T-cell (primary cell): ENCODE measurements around the gene HCFC1R1. TPM values are rescaled to one million over a fixed set of nuclear protein-coding genes. Genes with fewer than 3 reads are reported as not detected.

Source experiments
- ATAC-seq, 4 experiments: fragments of 200-7000 bp in 3 of 4; fragments of 150-1000 bp in 1 of 4; cut with Tn5 transposase; replicated peaks in 1 of 4; 1 replicate in 3 of 4; 2 replicates in 1 of 4; pipeline ENCODE4 v1.10.0; 2021; ENCODE audit warnings: moderate library complexity in 3 of 4, mild to moderate bottlenecking in 2 of 4, moderate number of reproducible peaks in 1 of 4
- CTCF ChIA-PET, 2 donors: fragments of 300-600 bp; sonication (Branson Sonifier 250); formaldehyde crosslinking; loops; one replicate each; lab custom pipeline; 2022; ENCODE audit warnings: antibody characterized with exemption in 2 of 2; lab: Charles Lee
- POLR2A ChIA-PET, 2 donors: fragments of 300-600 bp; sonication (Branson Sonifier 250); formaldehyde crosslinking; loops; one replicate each; lab custom pipeline; 2022; ENCODE audit warnings: antibody characterized with exemption in 2 of 2; lab: Charles Lee
- DNase-seq, 35 experiments: peaks; one replicate each; pipeline versions ENCODE4 v3.0.0 to v3.0.0-alpha.2; 2013 to 2023
- H3K27ac ChIP-seq: one replicate; pipeline ENCODE4 v1.5.1; 2013; ENCODE audit warnings: low read length
- H3K27me3 ChIP-seq, 2 experiments: replicated peaks in 1 of 2; 1 replicate in 1 of 2; 2 replicates in 1 of 2; pipeline versions ENCODE4 v1.6.1 to v1.7.0; 2013; ENCODE audit warnings: low read length in 1 of 2, mixed read lengths in 1 of 2; ENCODE audit not compliant: control insufficient read depth in 2 of 2, insufficient read depth in 2 of 2; ENCODE audit errors: extremely low read depth in 1 of 2
- H3K36me3 ChIP-seq, 2 donors: 1 replicate in 1 of 2; 2 replicates in 1 of 2; pipeline versions ENCODE4 v1.6.1 to v1.7.0; 2013; ENCODE audit warnings: low read length in 1 of 2; ENCODE audit not compliant: control insufficient read depth in 2 of 2, insufficient read depth in 1 of 2; ENCODE audit errors: extremely low read depth in 1 of 2
- H3K4me1 ChIP-seq, 2 experiments: 1 replicate in 1 of 2; 2 replicates in 1 of 2; pipeline versions ENCODE4 v1.6.1 to v1.7.0; 2013; ENCODE audit warnings: low read length in 2 of 2, mixed read lengths in 1 of 2; ENCODE audit not compliant: insufficient read depth in 2 of 2, control insufficient read depth in 1 of 2; ENCODE audit errors: extremely low read depth in 1 of 2
- H3K4me3 ChIP-seq, 2 donors: 1 replicate in 1 of 2; 2 replicates in 1 of 2; pipeline versions ENCODE4 v1.5.1 to v1.7.0; 2013; ENCODE audit warnings: mild to moderate bottlenecking in 2 of 2, low read length in 1 of 2, moderate library complexity in 1 of 2; ENCODE audit not compliant: control insufficient read depth in 1 of 2; ENCODE audit errors: extremely low read depth in 1 of 2
- H3K9me3 ChIP-seq: 2 replicates; pipeline ENCODE4 v1.7.0; 2013
- H3K27ac Mint-ChIP-seq, 2 donors: one replicate each; pipeline ENCODE4 v1.8.0; 2020 to 2021; ENCODE audit warnings: mild to moderate bottlenecking in 2 of 2, mixed read lengths in 2 of 2
- H3K27me3 Mint-ChIP-seq, 2 donors: one replicate each; pipeline ENCODE4 v1.8.0; 2021 to 2022; ENCODE audit warnings: mixed read lengths in 2 of 2
- H3K36me3 Mint-ChIP-seq: one replicate; pipeline ENCODE4 v1.8.0; 2021; ENCODE audit warnings: mixed read lengths
- H3K4me1 Mint-ChIP-seq, 3 donors: one replicate each; pipeline ENCODE4 v1.8.0; 2020 to 2022; ENCODE audit warnings: mixed read lengths in 3 of 3, mild to moderate bottlenecking in 1 of 3
- H3K4me3 Mint-ChIP-seq, 3 donors: one replicate each; pipeline ENCODE4 v1.8.0; 2020 to 2022; ENCODE audit warnings: mild to moderate bottlenecking in 3 of 3, mixed read lengths in 3 of 3, moderate library complexity in 3 of 3
- H3K9me3 Mint-ChIP-seq, 3 donors: one replicate each; pipeline ENCODE4 v1.8.0; 2020 to 2022; ENCODE audit warnings: mixed read lengths in 3 of 3
- WGBS: methylation state at CpG from one replicate; pipeline ENCODE4 v1.1.5; 2013; ENCODE audit warnings: missing lambda C conversion rate; ENCODE audit not compliant: insufficient coverage; 5-methylcytosine and 5-hydroxymethylcytosine counted together
- total RNA-seq, 35 experiments: library from RNA in 6 of 35; stranded (reverse) in 6 of 35; fragments of 120-200 nt in 1 of 35; gene quantifications; one replicate each; pipeline versions ENCODE4 v1.2.1 to v1.2.4 and lab custom pipeline; 2013 to 2026

The HCFC1R1 gene
- total RNA-seq, 5 donors from 2014 or later (not counting 1 experiment from before 2014, with no cell fraction given): 11.4 to 25.9 (median 22.3) TPM

DNA sequence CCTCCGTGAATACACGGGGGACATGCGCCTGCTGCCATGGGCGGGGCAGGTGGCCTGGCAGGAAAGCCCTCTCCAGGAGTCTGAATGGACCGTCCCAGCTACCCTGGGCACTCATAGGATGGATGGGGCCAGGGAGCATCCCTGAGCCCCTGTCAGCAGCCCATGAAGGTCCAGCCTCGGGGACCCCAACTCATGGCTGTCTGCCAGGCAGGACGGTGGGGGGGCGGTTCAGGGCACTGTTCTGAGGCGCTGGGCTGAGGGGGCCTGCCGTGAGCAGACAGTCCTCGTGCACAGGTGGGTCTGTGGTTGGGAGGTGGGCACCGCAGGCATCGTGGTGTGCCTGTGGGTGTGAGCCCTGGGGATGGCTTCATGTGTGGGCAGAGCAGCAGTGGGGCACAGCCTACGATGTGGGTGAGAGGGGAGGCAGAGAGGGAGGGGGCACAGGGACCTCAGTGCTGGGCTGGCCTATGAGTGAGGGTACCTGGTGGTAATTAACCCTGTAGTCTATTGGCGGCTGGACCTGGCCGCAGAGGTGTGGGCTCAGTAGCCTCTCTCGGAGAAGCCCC lies 37.0 kb downstream of the HCFC1R1 start:
- Mint-ChIP-seq H3K27ac (peak overlapping the region in 1 of 2 donors; percentile 27), H3K27me3 (peaks cover 0 to 1% of the 10 kb centered on the region in 2 donors), H3K4me1 (peaks cover 4 to 7% (median 7%) of the 10 kb centered on the region in 3 donors), H3K9me3 (no peaks in the 10 kb centered on the region), H3K4me3 (no peak overlapping the region), H3K36me3 (no peaks in the 10 kb centered on the region)
- ATAC-seq (no peak), DNase-seq (no peak)
- H3K27ac ChIP-seq: no peak overlapping the region
- H3K4me3 ChIP-seq: no peak overlapping the region
- 73% methylated on average over 17 of the region's 17 CpGs for WGBS
- peaks cover 0 to 10% of the 10 kb centered on the region in 2 experiments for H3K4me1 ChIP-seq
- ChIA-PET POLR2A (no interaction called here), CTCF (no interaction called here)
- no peaks in the 10 kb centered on the region for H3K36me3 ChIP-seq
- H3K9me3 ChIP-seq: no peaks in the 10 kb centered on the region
- peaks cover 0 to 65% of the 10 kb centered on the region in 2 experiments for H3K27me3 ChIP-seq

DNA sequence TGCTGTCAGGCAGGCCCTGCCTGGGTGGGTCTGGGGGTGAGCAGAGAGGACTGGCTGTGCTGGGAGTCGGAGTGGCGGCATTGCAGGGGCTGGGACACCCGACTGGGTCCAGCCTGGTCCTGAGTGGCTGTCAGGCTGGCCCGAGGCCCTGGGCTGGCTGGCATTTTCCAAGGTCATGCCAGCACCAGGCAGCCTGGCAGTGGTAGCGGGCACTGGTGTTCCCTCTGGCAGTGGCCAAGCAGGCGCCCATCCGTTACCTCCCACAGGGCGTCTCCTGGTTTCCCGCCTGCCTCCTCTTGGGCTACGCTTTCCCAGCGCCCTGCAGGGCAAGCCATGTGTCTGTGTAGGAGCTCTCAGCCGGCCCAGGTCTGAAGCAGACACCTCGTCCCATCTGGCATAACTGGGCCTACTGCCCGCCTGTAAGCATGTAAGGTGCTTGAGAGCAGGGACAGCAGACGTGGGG lies 37.8 kb downstream of the HCFC1R1 start:
- H3K4me3 Mint-ChIP-seq: no peak overlapping the region
- Histone ChIP-seq H3K27me3 (peaks cover 0 to 57% of the 10 kb centered on the region in 2 experiments), H3K9me3 (no peaks in the 10 kb centered on the region), H3K4me1 (peaks cover under 1 to 15% of the 10 kb centered on the region in 2 experiments), H3K27ac (no peak overlapping the region), H3K36me3 (no peaks in the 10 kb centered on the region), H3K4me3 (no peak overlapping the region)
- 86% methylated on average over 15 of the region's 15 CpGs for WGBS
- DNase-seq (no peak), ATAC-seq (no peak)
- CTCF ChIA-PET: no interaction called here
- POLR2A ChIA-PET: no interaction called here
- no peak overlapping the region for H3K27ac Mint-ChIP-seq
- H3K9me3 Mint-ChIP-seq: no peaks in the 10 kb centered on the region
- H3K4me1 Mint-ChIP-seq: peaks cover 10 to 12% (median 12%) of the 10 kb centered on the region in 3 donors
- peaks cover 0 to 1% of the 10 kb centered on the region in 2 donors for H3K27me3 Mint-ChIP-seq
- no peaks in the 10 kb centered on the region for H3K36me3 Mint-ChIP-seq

GRCh38 chr16:2985462-2985861 lies 38.3 kb downstream of the HCFC1R1 start:
- no peaks in the 10 kb centered on the region for H3K9me3 ChIP-seq
- no peak overlapping the region for H3K4me3 Mint-ChIP-seq
- H3K4me1 Mint-ChIP-seq: peaks cover 10 to 15% (median 15%) of the 10 kb centered on the region in 3 donors
- ATAC-seq: no peak
- H3K9me3 Mint-ChIP-seq: no peaks in the 10 kb centered on the region
- POLR2A ChIA-PET: no interaction called here
- H3K4me1 ChIP-seq: peaks cover 2 to 19% of the 10 kb centered on the region in 2 experiments
- H3K36me3 ChIP-seq: no peaks in the 10 kb centered on the region
- no peak overlapping the region for H3K4me3 ChIP-seq
- peaks cover 0 to 1% of the 10 kb centered on the region in 2 donors for H3K27me3 Mint-ChIP-seq
- 90% methylated on average over 9 of the region's 9 CpGs for WGBS
- no peaks in the 10 kb centered on the region for H3K36me3 Mint-ChIP-seq
- CTCF ChIA-PET: no interaction called here
- H3K27ac ChIP-seq: no peak overlapping the region
- peaks cover 0 to 53% of the 10 kb centered on the region in 2 experiments for H3K27me3 ChIP-seq
- no peak for DNase-seq
- H3K27ac Mint-ChIP-seq: no peak overlapping the region

GRCh38 chr16:2983706-2984136 lies 40.0 kb downstream of the HCFC1R1 start:
- peak overlapping the region in 2 of 3 donors; percentile 45 for H3K4me3 Mint-ChIP-seq
- POLR2A ChIA-PET: no interaction called here
- H3K27me3 ChIP-seq: peaks cover 0 to 48% of the 10 kb centered on the region in 2 experiments

DNA sequence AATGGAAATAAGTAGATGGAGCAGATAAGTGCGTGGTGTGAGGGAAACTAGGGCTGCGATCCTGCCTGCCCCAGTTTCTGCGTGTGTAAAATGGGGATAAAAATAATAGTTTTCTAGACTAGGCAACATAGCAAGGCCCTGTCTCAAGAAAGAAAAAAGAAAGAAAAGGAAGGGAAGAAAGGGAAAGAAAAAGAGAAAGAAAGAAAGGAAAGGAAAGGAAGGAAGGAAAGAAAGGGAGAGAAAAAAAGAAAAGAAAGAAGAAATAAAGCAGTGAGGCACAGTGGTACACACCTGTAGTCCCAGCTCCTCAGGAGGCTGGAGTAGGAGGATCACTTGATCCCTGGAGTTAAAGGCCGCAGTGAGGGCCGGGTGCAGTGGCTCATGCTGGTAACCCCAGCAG lies 41.3 kb downstream of the HCFC1R1 start:
- Mint-ChIP-seq H3K4me3 (peak overlapping the region in 2 of 3 donors; percentile 24 to 74), H3K9me3 (no peaks in the 10 kb centered on the region), H3K36me3 (no peaks in the 10 kb centered on the region), H3K4me1 (peaks cover 10 to 15% (median 15%) of the 10 kb centered on the region in 3 donors), H3K27ac (no peak overlapping the region), H3K27me3 (no peaks in the 10 kb centered on the region)
- Histone ChIP-seq H3K9me3 (no peaks in the 10 kb centered on the region), H3K36me3 (no peaks in the 10 kb centered on the region), H3K4me3 (no peak overlapping the region), H3K27me3 (peaks cover 0 to 44% of the 10 kb centered on the region in 2 experiments), H3K27ac (no peak overlapping the region), H3K4me1 (peaks cover 2 to 27% of the 10 kb centered on the region in 2 experiments)
- no peak for DNase-seq
- POLR2A ChIA-PET: no interaction called here
- ATAC-seq: no peak
- CTCF ChIA-PET: interaction anchor here in 1 of 2 donors (0.7 kb wide), 1 partner anchor 148 kb away, joined by 10 read pairs; no protein-coding TSS in a partner anchor
- 97% methylated on average over 4 of the region's 5 CpGs for WGBS

More at GRCh38 chr16:2983706-2984136, 40.0 kb downstream of the HCFC1R1 start:
- WGBS: 1% methylated on average over 36 of the region's 42 CpGs
- peak in 26 of 35 experiments; percentile 30 to 75 (median 48) for DNase-seq
- Mint-ChIP-seq H3K9me3 (no peaks in the 10 kb centered on the region), H3K27me3 (no peaks in the 10 kb centered on the region), H3K4me1 (peaks cover 10 to 15% (median 15%) of the 10 kb centered on the region in 3 donors), H3K36me3 (no peaks in the 10 kb centered on the region), H3K27ac (no peak overlapping the region)
- peak; percentile 34 to 57 (median 46) for ATAC-seq
- no peak overlapping the region for H3K27ac ChIP-seq
- peaks cover 2 to 27% of the 10 kb centered on the region in 2 experiments for H3K4me1 ChIP-seq
- CTCF ChIA-PET: no interaction called here
- no peaks in the 10 kb centered on the region for H3K36me3 ChIP-seq
- no peaks in the 10 kb centered on the region for H3K9me3 ChIP-seq
- no peak overlapping the region for H3K4me3 ChIP-seq

DNA sequence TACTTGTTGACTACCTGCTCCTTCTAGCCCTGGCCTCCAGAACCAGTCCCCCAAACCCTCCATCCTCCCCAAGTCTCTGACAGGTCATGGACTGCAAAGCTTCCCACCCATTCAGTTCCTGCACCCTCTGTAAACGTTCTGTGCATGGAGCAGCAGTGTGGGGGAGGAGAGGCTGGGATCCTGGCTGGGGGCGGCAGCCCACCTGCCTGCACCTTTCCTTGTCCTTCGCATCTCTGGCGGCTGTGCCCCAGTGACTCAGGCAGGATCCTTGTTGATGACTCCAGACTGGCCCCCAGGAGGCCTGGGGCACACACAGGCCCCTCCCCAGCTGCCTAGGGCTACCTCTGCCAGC lies 41.9 kb downstream of the HCFC1R1 start:
- ChIA-PET CTCF (no interaction called here), POLR2A (no interaction called here)
- Mint-ChIP-seq H3K27me3 (no peaks in the 10 kb centered on the region), H3K4me3 (peak overlapping the region; percentile 63 to 77 (median 74)), H3K9me3 (no peaks in the 10 kb centered on the region), H3K27ac (peak overlapping the region in 1 of 2 donors; percentile 50), H3K4me1 (peaks cover 10 to 15% (median 15%) of the 10 kb centered on the region in 3 donors), H3K36me3 (no peaks in the 10 kb centered on the region)
- no peaks in the 10 kb centered on the region for H3K9me3 ChIP-seq
- peaks cover 0 to 40% of the 10 kb centered on the region in 2 experiments for H3K27me3 ChIP-seq
- ATAC-seq (no peak), DNase-seq (no peak)
- WGBS: 90% methylated on average over 2 of the region's 4 CpGs
- no peak overlapping the region for H3K27ac ChIP-seq
- no peaks in the 10 kb centered on the region for H3K36me3 ChIP-seq
- H3K4me1 ChIP-seq: peaks cover 2 to 27% of the 10 kb centered on the region in 2 experiments
- H3K4me3 ChIP-seq: no peak overlapping the region
